Ammon's horn (tissue), 1 donor: ENCODE measurements around the gene PKD1L1.
"Not testable (repeated sequence)": the region's sequence is repeated elsewhere in the genome, so short reads cannot be mapped to it uniquely, and the experiment has no call there.

Experiments
- DNase-seq: peaks from one replicate; pipeline ENCODE4 v3.0.0-alpha.2; 2016; ENCODE audit warnings: low spot score

PKD1L1 gene

DNA sequence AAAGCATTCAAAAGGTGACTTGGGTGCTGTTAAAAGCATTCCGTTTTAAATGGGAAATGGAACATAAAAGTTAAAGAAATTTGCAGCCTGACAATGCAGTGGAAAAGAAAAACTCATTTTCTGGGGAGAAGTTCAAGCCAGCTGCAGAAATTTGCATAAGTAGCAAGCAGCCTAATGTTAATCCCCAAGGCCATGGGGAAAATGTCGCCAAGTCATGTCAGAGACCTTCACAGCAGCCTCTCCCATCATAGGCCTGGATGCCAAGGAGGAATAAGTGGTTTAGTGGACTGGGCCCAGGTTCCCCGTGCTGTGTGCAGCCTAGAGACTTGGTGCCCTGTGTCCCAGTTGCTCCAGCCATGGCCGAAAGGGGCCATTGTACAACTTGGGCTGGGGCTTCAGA is 154.2 kb downstream of the PKD1L1 start:
- no peak for DNase-seq

DNA sequence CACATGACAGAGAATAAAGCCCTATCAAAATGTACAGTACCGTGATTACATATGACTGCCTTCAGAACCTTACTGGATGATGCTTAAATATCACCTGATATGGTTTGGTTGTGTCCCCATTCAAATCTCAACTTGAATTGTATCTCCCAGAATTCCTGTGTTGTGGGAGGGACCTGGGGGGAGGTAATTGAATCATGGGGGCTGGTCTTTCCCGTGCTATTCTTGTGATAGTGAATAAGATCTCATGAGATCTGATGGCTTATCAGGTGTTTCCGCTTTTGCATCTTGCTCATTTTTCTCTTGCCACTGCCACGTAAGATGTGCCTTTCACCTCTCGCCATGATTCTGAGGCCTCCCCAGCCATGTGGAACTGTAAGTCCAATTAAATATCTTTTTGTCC is 155.1 kb downstream of the PKD1L1 start:
- not testable (repeated sequence) for DNase-seq

DNA sequence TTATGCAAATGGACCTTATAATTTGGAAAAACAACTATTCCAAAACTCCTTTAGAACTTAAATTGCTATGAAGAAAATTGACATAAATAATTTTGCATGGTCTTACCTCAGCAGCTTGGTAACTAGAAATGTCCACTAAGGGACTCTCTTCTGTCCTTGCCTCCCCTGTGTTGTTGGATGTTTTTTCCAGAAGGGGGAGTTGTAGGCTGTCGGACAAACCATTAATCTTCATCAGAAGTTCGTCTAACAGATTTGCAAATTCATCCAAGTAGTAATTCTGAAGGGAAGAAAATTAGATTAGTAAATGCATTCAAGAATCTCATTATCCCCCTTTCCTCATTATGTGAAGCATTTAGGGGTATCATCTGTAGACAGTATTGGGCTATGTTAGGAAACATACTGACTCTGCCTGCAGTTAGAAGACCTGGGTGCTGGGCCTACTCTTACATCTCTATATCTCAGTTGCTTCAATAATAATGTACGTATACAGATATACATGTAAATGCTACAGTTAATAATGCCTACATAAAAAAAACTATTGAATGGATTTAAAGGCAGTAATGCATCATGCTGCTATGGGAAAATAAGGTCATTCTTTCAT is 155.6 kb downstream of the PKD1L1 start:
- peak; percentile 31 for DNase-seq

DNA sequence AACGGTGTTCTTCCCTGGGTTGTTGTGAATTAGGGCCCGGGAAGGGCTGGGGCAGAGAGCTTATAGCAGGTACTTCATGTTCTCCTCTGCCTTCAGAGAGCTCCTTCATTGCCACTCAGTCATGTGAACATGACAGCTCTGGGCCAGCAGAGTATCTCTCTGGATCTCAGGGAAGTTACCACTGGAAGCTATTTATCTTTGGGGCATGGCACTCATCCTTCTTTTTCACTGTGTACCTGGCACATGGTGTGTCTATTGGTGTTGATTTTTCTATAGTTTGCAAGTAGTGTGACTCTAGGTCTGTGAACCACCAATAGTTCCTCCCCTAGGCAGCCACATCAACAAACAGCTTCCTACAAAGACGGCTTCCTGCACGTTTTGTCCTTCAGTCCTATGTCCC is 156.6 kb downstream of the PKD1L1 start:
- no peak for DNase-seq

DNA sequence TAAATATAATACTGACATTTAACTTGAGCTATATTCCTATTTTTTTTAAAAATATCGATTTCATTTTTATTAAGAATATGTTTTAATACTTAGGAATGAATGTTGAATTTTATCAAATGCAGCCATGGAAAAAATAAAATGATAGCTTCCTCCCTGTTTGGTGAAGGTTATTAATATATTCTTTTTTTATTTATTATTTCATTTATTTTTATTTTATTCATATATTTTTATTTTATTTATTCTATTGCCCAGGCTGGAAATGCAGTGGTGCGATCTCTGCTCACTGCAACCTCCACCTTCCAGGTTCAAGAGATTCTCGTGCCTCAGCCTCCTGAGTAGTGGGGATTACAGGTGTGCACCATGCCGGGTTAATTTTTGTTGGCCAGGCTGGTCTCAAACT is 160.2 kb downstream of the PKD1L1 start:
- DNase-seq = no peak

DNA sequence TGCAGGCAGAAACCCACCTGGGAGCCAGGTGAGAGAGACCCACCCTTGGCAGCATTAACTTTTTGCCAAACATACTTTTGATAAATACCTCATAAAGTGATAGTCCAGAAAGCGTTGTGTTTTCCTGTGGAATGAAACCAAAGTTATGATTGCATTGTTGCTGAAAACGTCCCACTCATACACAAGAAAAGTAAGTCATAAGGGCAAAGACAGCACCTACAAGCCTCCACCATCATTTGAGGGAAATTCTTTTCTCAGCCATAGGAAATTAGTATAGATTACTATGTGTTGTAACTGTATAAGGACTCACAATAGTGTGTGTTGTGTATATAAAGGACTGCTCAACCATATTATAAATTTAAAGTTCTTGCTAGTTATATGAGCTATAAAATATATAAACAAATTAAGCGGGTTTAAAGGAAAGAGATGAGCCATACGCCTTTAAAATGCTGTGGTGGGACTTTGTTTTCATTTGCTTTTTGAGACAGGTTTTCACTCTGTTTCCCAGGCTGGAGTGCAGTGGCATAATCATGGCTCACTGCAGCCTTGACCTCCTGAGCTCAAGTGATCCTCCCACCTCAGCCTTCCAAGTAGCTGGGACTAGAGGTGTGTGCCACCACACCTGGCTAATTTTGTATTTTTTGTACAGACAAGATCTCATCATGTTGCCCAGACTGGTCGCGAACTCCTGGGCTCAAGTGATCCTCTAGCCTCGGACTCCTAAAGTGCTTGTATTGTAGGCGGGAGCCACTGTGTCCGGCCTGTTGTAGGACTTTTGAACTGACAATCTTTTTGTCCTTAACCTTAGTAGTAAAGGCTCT is 160.8 kb downstream of the PKD1L1 start:
- DNase-seq = no peak

DNA sequence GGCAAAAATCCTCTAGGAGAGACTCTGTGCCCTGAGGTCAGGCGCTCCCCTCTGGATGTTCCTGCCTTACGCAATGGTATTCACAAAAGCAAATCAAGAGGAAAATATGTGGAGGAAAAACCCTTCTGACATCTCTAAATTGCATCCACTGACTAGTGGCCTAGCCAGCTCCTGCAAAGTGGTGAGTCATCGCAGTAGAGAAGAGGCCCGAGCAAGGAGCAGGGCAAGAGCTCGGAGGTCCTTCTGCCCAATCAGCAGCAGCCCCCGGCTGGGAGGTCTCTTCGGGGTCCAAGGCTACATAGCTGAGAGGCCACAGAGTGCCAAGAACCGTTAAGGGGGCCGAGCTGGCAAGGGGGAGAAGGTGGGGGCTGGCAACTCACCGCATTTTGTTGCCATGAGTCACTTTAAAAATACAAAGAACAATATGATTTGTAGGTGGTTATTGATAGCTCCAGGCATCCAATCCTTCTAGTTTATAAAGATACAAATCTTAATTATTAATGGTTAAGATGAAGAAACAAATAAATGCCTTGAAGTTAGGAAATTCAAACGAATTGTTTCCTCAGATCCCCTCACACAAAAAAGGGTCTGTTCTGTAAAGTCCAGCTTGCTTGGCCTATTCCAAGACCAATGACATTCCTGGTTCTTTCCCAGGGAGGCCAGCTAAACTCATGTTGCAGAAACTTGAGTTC is 161.6 kb downstream of the PKD1L1 start:
- DNase-seq = peak; percentile 27

DNA sequence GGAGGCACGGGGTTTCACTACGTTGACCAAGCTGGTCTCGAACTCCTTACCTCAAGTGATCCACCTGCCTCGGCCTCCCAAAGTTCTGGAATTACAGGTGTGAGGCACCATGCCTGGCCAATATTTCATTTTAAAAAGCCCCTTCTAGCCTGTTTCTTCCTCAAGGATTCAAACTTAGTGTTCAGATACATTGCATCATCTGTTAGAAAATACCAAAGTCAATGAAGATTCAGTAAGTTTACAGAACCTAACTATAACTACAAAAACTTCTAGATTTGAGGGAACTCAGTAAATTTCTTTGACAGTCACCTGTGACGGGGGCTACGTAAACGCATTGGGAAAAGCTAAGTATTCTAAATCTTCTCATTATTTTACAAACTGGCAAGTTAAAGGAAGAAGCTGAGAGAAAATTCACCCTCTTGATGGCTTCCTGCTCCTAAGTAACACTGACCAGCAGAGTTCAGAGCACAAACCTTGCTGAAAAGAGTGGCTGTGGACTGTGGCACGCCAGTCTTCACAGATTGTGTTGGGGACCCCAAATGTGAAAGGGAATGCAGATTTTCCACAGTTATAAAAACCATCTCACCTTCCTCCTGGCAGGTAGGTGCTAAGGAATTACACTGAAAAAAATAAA is 162.2 kb downstream of the PKD1L1 start:
- no peak for DNase-seq

DNA sequence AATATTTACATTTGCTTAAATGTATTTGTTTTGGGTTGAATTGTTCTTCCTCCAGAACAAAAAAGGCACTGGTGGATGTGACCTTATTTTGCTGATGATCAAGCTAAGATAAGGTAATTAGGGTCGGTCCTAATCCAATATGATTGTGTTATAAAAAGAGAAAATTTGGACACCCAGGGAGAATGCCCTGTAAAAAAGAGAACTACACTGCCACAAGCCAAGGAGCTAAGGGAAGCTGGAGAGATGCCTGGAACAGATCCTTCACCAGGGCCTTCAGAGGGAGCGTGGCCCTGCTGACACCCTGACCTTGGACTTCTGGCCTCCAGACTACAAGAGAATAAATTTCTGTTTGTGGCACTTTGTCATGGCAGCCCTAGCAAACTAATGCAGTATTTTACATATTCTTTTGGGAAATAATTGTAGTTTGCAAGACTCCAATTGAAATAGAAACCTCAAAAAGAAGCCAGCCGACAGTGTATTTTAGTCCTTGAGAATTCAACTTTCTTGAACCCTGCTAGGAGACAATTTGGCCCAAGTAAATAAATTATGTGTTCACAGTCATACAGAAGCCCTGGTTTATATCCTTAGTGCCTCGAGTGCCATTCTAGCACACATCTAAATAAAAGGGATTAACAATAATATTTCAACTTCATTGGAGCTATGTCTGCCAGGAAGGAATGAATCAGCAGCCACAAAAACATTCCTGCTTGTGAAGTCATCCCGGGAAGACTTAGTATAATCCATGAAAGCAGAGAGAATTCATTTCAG is 164.6 kb downstream of the PKD1L1 start:
- no peak for DNase-seq

DNA sequence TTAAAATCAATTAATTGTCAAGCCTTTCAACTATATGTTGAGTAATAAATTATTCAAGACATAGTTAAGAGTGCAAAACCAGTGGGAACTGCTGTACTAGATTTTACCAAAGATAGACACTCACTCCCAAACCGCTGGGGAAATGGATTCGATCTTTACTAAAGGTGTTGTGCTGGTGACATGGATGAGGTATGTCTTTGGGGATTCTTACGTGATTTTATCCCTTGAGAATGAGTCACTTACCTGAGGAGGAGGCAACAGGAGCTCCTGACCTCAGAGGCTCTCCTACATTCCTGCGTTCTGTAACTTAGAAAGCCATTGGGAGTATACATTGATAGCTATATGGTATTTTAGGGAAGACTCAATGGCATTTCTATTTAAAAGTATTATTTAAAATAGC is 165.5 kb downstream of the PKD1L1 start:
- DNase-seq = no peak

DNA sequence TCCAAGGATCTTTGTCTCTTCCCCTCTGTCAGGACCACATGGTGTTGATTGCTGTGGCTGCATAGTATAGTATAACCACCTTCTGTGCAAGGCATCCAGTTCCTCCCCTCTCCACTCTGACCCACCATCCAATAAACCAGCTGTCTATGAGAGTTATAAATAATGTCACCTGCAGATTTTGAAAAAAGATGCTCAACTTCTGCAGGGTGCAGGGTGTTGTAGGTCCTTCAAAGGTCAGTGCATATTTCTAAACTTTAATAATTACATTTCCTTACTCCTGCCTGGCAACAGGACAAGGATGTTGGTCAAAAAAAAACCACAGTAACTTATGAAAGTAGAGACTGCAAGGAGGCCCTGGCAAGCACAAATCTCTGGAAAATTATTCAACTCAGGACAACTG is 166.2 kb downstream of the PKD1L1 start:
- no peak for DNase-seq

DNA sequence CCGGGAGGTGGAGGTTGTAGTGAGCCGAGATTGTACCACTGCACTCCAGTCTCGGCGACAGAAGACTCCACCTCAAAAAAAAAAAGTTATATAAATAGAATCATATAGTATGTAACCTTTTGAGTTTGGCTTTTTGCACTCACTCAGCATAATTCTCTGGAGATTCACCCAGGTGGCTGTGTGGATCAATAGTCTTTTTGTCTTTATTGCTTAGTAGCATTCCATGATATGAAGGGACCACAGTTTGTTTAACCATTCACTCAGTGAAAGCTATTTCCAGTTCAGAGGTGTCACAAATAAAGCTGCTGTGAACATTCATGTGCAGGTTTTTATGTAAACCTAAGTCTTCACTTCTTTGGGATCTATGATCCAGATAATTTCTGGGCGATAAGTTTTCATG is 167.7 kb downstream of the PKD1L1 start:
- no peak for DNase-seq

DNA sequence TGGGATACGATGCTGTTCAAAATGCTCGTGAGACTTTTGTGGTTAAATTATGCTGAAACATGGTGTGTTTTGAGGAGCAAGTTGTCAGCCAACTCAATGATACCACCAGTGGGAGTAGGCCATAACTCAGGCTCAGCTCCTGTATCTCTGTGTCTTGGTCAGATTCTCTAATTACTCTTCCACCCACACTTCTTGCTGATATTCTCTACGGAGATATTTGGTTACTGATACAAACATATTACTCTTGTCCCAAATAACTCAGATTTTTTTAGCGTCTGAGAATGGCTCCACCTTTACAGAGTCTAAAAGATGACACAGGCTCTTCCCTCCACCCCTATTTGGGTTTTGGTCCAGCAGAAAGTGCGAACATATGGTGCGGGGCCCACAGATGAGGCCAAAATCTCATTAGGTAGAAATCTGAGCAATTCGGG is 168.9 kb downstream of the PKD1L1 start:
- no peak for DNase-seq

DNA sequence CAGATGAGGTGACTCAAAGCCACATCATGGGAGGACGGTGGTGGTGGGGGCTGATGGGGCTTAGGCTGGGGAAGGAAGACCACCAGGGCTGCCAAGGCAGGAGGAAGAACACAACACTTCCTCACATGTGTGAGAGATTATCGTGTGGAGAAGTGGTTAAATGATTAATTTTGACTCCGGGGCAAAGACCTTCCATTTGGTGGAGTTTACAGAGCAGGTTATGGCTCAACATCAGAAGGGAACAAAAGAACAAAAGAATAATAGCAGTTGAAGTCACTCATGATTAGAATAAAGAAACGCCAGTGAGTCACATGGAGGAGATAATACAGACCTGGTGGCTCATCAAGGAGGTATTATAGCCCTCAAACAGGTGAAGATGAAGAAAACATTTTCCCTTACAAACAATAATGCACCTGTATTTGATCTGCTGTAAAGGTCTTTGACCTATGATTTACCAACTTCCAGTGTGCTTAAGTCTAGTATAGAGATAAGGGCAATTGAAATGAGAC is 170.1 kb downstream of the PKD1L1 start:
- DNase-seq = no peak

DNA sequence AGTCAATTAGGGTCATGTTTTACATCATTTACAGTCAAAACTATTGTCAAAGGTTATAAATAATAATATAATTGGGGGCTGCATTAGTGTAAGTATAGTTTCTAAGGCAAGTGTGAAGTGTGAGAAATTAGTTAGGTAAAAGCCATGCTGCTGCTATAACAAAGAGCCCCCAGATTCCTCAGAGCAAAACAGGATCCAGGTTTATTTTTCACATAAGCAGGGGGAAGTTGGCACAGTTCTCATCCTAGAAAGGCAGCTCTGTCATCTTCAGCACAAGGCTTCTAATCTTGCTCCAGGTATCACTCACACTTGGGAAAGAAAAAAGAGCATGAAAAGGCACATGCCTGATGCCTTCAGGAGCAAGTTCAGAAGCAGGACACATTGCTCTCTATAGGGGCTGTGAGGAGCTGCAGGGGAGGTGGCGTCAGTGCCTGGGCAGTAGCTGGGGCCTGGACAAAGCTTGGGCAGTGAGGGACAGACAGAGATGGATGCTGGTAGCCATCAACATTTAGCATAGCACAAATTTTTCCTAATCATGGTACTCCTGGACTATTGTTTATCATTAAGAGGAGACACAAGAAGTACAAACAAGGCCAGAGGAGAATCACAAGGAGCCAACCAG is 170.6 kb downstream of the PKD1L1 start:
- DNase-seq = no peak

DNA sequence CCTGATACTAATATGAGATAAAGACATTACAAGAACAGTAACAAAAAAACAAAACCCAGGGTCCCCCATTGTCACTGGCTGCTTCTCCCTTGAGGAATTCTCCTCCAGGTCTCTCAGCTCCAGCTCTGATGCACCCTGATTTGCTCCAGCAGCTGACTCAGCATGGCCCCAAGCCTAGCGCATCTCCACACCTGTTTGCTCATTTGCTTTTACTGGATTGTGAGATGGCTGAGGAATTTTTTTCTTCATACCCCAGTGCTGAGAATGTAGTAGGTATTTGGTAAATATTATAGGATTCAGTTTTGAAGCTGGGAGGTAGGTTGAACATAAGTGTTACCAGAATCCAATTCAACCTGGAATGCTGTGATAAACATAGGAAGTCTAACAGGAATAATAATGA is 171.9 kb downstream of the PKD1L1 start:
- DNase-seq = no peak

DNA sequence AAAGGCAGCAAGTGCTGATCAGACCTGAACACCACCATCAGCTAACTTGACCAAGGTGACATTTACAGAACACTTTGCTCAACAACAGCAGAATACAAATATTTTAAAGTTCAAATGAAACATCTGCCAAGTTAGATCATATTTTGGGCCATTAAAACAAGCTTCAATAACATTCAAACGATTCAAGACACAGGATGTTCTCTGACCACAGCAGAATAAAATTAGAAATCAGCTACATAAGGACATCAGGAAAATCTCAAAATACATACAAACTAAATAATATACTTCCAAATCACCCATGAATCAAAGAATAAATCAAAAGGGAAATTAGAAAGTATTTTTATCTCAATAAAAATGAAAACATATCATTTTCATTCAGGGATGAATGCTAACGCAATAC is 173.0 kb downstream of the PKD1L1 start:
- no peak for DNase-seq

DNA sequence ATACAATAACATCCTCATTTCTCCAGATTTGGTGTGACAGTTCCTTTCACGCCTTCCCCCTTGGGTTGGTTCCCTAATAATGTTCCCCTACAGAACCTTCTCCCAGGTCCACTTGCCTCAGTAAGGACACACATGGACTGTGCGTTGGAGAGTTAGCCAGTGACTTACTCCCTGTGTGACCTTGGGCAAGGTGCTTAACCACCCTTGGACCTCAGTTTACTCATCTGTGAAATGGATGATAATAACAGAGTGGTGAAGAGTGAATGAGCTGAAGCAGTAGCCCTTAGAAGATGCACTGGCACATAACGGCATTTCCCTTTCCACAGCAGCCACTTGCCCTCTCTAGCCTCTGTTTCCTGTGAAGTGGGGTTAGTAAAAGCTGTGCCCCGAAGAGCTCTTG is 175.8 kb downstream of the PKD1L1 start:
- no peak for DNase-seq

DNA sequence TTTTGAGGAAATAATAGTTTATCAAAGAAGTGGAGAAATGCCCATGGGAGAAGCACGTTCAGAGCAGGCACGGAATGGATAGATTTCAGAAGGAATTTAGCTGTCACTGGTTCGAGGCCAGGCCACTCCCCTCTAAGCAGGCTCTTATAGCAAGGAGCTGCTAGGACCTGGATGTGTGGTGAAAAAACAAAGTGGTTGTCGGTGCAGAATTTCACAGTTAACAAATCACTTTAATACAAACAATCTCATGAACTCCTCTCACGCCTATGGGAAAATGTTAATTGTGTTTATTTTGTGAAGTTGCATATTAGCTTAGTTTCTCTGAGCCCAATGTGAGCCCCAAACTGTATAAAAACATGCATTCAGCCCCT is 176.3 kb downstream of the PKD1L1 start:
- no peak for DNase-seq

DNA sequence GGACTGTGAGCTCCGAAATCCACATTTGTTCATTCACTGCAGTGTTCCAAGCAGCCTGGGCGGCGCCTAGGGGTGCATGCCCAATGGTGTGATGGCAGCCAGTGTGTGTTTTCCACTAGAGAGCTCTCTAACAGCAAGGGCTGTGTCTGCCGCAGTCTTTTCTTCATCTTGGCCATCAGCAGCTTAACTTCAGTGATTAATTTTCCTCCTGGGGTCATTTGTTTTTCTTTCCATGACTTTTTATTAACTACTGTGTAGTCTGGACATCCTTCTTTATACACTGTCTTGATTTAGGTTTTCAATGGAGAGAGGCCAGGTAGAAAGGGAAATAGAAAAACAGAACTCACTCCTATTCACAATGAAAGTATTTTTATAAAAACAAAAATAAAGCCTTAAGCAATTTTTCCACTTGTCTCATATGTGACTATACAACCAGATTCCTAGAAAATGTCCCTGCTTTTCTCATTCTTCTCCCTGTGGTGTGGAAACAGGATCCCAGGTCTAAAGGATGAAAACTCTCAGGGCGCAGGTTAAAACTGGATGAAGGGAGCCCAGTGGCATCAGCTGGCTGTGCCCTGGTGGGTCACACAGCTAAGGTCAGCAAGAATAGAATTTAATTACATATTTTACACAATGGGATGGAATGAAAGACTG is 176.8 kb downstream of the PKD1L1 start:
- peak; percentile 58 for DNase-seq

DNA sequence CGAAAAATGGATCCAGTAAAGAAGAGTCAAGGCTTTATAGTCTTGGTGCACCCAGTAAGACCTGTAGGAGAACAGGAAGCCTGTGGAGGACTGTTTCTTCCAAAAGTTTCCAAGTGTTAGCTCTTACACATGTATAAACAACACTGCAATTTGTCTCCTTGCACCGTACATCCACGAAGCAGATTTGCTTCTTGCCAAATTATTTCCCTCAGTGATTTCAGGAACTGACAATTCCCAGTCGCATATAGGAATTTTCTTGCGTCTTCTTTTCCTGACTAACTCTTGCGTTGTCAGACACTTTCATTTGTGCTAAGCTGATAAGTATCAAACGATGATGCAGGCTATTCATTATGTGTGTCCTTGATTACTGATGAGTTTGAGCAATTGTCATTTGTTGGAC is 182.1 kb downstream of the PKD1L1 start:
- DNase-seq = no peak
